Stimulated activated naive B cell treated with anti-CD40 and anti-IgM and Interleukin-4, amounts not matched to agents 10 μg/mL and 1 μg/mL and 100 μg/mL, for 72 hours (primary cell): ENCODE data around the gene PLPP2.
"Not testable (repeated sequence)": the region's sequence is repeated elsewhere in the genome, so short reads cannot be mapped to it uniquely, and the experiment has no call there.

Source experiments
- ATAC-seq, 2 donors: fragments of 150-1000 bp; cut with Tn5 transposase; replicated peaks; 2 replicates each; pipeline ENCODE4 v1.10.0; 2021; ENCODE audit warnings: moderate library complexity in 1 of 2
- DNase-seq: peaks from one replicate; pipeline ENCODE4 v3.0.0; 2021
- H3K27ac Mint-ChIP-seq: one replicate; pipeline ENCODE4 v1.8.0; 2022; ENCODE audit warnings: mild to moderate bottlenecking, mixed read lengths
- H3K27me3 Mint-ChIP-seq, 2 donors: one replicate each; pipeline ENCODE4 v1.8.0; 2022; ENCODE audit warnings: mixed read lengths in 2 of 2
- H3K36me3 Mint-ChIP-seq, 2 donors: one replicate each; pipeline ENCODE4 v1.8.0; 2022; ENCODE audit warnings: mixed read lengths in 2 of 2, mild to moderate bottlenecking in 1 of 2
- H3K4me1 Mint-ChIP-seq, 2 donors: one replicate each; pipeline ENCODE4 v1.8.0; 2022; ENCODE audit warnings: mixed read lengths in 2 of 2, mild to moderate bottlenecking in 1 of 2
- H3K4me3 Mint-ChIP-seq, 2 donors: one replicate each; pipeline ENCODE4 v1.8.0; 2022; ENCODE audit warnings: mild to moderate bottlenecking in 2 of 2, mixed read lengths in 2 of 2, moderate library complexity in 1 of 2
- H3K9me3 Mint-ChIP-seq, 2 donors: one replicate each; pipeline ENCODE4 v1.8.0; 2022; ENCODE audit warnings: mixed read lengths in 2 of 2, mild to moderate bottlenecking in 1 of 2

The PLPP2 gene

GRCh38 chr19:279231-279630, 12.0 kb downstream of the PLPP2 start:
- no peaks in the 10 kb centered on the region for H3K9me3 Mint-ChIP-seq
- peaks cover 46 to 73% of the 10 kb centered on the region in 2 donors for H3K27me3 Mint-ChIP-seq
- no peak for ATAC-seq

GRCh38 chr19:277581-278165, 13.5 kb downstream of the PLPP2 start:
- no peak overlapping the region for H3K4me3 Mint-ChIP-seq
- DNase-seq = no peak
- no peaks in the 10 kb centered on the region for H3K9me3 Mint-ChIP-seq
- ATAC-seq = no peak
- H3K27ac Mint-ChIP-seq = no peak overlapping the region
- peaks cover 40 to 69% of the 10 kb centered on the region in 2 donors for H3K27me3 Mint-ChIP-seq
- no peaks in the 10 kb centered on the region for H3K36me3 Mint-ChIP-seq
- no peaks in the 10 kb centered on the region for H3K4me1 Mint-ChIP-seq

More at GRCh38 chr19:279231-279630, 12.0 kb downstream of the PLPP2 start:
- no peak for DNase-seq
- Mint-ChIP-seq H3K4me3 (no peak overlapping the region), H3K36me3 (no peaks in the 10 kb centered on the region), H3K27ac (no peak overlapping the region), H3K4me1 (no peaks in the 10 kb centered on the region)

- no peaks in the 10 kb centered on the region for H3K9me3 Mint-ChIP-seq
- DNase-seq (no peak), ATAC-seq (no peak)
- no peaks in the 10 kb centered on the region for H3K4me1 Mint-ChIP-seq
- H3K4me3 Mint-ChIP-seq = no peak overlapping the region
- H3K36me3 Mint-ChIP-seq = no peaks in the 10 kb centered on the region
- peaks cover 38 to 70% of the 10 kb centered on the region in 2 donors for H3K27me3 Mint-ChIP-seq
- H3K27ac Mint-ChIP-seq = no peak overlapping the region
These were observed 14.1 kb downstream of the PLPP2 start for GRCh38 chr19:277131-277530.

- Mint-ChIP-seq H3K4me1 (no peaks in the 10 kb centered on the region), H3K4me3 (no peak overlapping the region), H3K36me3 (no peaks in the 10 kb centered on the region), H3K27ac (no peak overlapping the region), H3K9me3 (no peaks in the 10 kb centered on the region), H3K27me3 (peaks cover 34 to 70% of the 10 kb centered on the region in 2 donors)
- ATAC-seq = no peak
- DNase-seq = no peak
These were observed 15.1 kb downstream of the PLPP2 start for GRCh38 chr19:275958-276646.

GRCh38 chr19:275000-275399, 16.2 kb downstream of the PLPP2 start:
- H3K27me3 Mint-ChIP-seq = peaks cover 39 to 67% of the 10 kb centered on the region in 2 donors
- no peaks in the 10 kb centered on the region for H3K4me1 Mint-ChIP-seq
- no peak overlapping the region for H3K27ac Mint-ChIP-seq
- DNase-seq = no peak
- H3K9me3 Mint-ChIP-seq = no peaks in the 10 kb centered on the region
- H3K36me3 Mint-ChIP-seq = no peaks in the 10 kb centered on the region
- H3K4me3 Mint-ChIP-seq = no peak overlapping the region
- no peak for ATAC-seq

- Mint-ChIP-seq H3K36me3 (no peaks in the 10 kb centered on the region), H3K27me3 (peaks cover 40 to 70% of the 10 kb centered on the region in 2 donors), H3K4me1 (no peaks in the 10 kb centered on the region), H3K27ac (no peak overlapping the region), H3K9me3 (no peaks in the 10 kb centered on the region), H3K4me3 (no peak overlapping the region)
- no peak for ATAC-seq
- no peak for DNase-seq
These were observed 17.8 kb downstream of the PLPP2 start for GRCh38 chr19:273393-273792.

- Mint-ChIP-seq H3K9me3 (no peaks in the 10 kb centered on the region), H3K4me1 (peaks cover 5 to 7% of the 10 kb centered on the region in 2 donors), H3K27ac (no peak overlapping the region), H3K27me3 (peaks cover 41 to 69% of the 10 kb centered on the region in 2 donors), H3K4me3 (no peak overlapping the region), H3K36me3 (no peaks in the 10 kb centered on the region)
- no peak for ATAC-seq
- no peak for DNase-seq
These were observed 19.3 kb downstream of the PLPP2 start for GRCh38 chr19:271856-272255.

- H3K4me3 Mint-ChIP-seq, H3K27ac Mint-ChIP-seq: not testable (repeated sequence)
- peaks cover 44 to 71% of the 10 kb centered on the region in 2 donors for H3K27me3 Mint-ChIP-seq
These were observed 20.4 kb downstream of the PLPP2 start for GRCh38 chr19:270766-271318.

GRCh38 chr19:269241-269640, 22.0 kb downstream of the PLPP2 start:
- Mint-ChIP-seq H3K36me3 (no peaks in the 10 kb centered on the region), H3K27me3 (peaks cover 48 to 69% of the 10 kb centered on the region in 2 donors), H3K27ac (no peak overlapping the region), H3K4me1 (peaks cover 5 to 9% of the 10 kb centered on the region in 2 donors), H3K9me3 (no peaks in the 10 kb centered on the region), H3K4me3 (no peak overlapping the region)
- DNase-seq = no peak
- no peak for ATAC-seq

More at GRCh38 chr19:270766-271318, 20.4 kb downstream of the PLPP2 start:
- H3K9me3 Mint-ChIP-seq, DNase-seq, H3K4me1 Mint-ChIP-seq, ATAC-seq, H3K36me3 Mint-ChIP-seq: not testable (repeated sequence)

GRCh38 chr19:262125-262524, 29.1 kb downstream of the PLPP2 start:
- Mint-ChIP-seq H3K4me3 (no peak overlapping the region), H3K27me3 (peaks cover 41 to 44% of the 10 kb centered on the region in 2 donors), H3K9me3 (no peaks in the 10 kb centered on the region)

GRCh38 chr19:256804-257203, 34.4 kb downstream of the PLPP2 start:
- H3K27me3 Mint-ChIP-seq = peaks cover 33 to 38% of the 10 kb centered on the region in 2 donors
- not testable (repeated sequence) for ATAC-seq

More at GRCh38 chr19:262125-262524, 29.1 kb downstream of the PLPP2 start:
- ATAC-seq = peak; percentile 91 to 93
- Mint-ChIP-seq H3K27ac (peak overlapping the region; percentile 83), H3K4me1 (peaks cover 10 to 18% of the 10 kb centered on the region in 2 donors), H3K36me3 (no peaks in the 10 kb centered on the region)
- DNase-seq = no peak

GRCh38 chr19:252421-253186, 38.6 kb downstream of the PLPP2 start:
- H3K4me3 Mint-ChIP-seq, H3K9me3 Mint-ChIP-seq, H3K36me3 Mint-ChIP-seq, H3K4me1 Mint-ChIP-seq, ATAC-seq, H3K27ac Mint-ChIP-seq, DNase-seq: not testable (repeated sequence)
- peaks cover 22 to 28% of the 10 kb centered on the region in 2 donors for H3K27me3 Mint-ChIP-seq

More at GRCh38 chr19:256804-257203, 34.4 kb downstream of the PLPP2 start:
- H3K4me3 Mint-ChIP-seq, H3K36me3 Mint-ChIP-seq, H3K4me1 Mint-ChIP-seq, H3K9me3 Mint-ChIP-seq, DNase-seq, H3K27ac Mint-ChIP-seq: not testable (repeated sequence)

GRCh38 chr19:246551-246950, 44.7 kb downstream of the PLPP2 start:
- H3K27me3 Mint-ChIP-seq = no peaks in the 10 kb centered on the region
- no peaks in the 10 kb centered on the region for H3K36me3 Mint-ChIP-seq
- H3K9me3 Mint-ChIP-seq = no peaks in the 10 kb centered on the region
- H3K4me1 Mint-ChIP-seq = no peaks in the 10 kb centered on the region
- no peak for ATAC-seq
- no peak overlapping the region for H3K27ac Mint-ChIP-seq
- H3K4me3 Mint-ChIP-seq = no peak overlapping the region
- DNase-seq = peak; percentile 17

GRCh38 chr19:245900-246299, 45.3 kb downstream of the PLPP2 start:
- ATAC-seq, H3K27me3 Mint-ChIP-seq, DNase-seq, H3K36me3 Mint-ChIP-seq, H3K4me1 Mint-ChIP-seq, H3K27ac Mint-ChIP-seq, H3K9me3 Mint-ChIP-seq: not testable (repeated sequence)
- peak overlapping the region in 1 of 2 donors; percentile 32 for H3K4me3 Mint-ChIP-seq
